ENCODE results near the gene LHX4. TPM values are rescaled to one million over a fixed set of nuclear protein-coding genes. Genes with fewer than 3 reads are reported as not detected.

LHX4 gene
- total and polyA plus RNA-seq, 2 of the 8 experiments (the other 6 are each of a cell fraction or from before 2014, with no cell fraction given), result 0.85 to 4.9 TPM

GRCh38 chr1:180257028-180257386 is 26.9 kb downstream of the LHX4 start:
- no peak for TF ChIP-seq SP1 (IDR thresholded peaks at IDR 0.05; ENCODE audit: low read depth, low read length)
- TF ChIP-seq JUN (IDR thresholded peaks at IDR 0.05; ENCODE audit: low read depth, low read length), result no peak
- no peak for TF ChIP-seq GTF2F1 (IDR thresholded peaks at IDR 0.05; ENCODE audit: borderline replicate concordance, low read depth, low read length)
- no peak for TF ChIP-seq TEAD4 (IDR thresholded peaks at IDR 0.05; ENCODE audit: low read depth, low read length)
- TF ChIP-seq NRF1 (IDR thresholded peaks at IDR 0.05; ENCODE audit: low read depth, low read length), result no peak
- no peak for TF ChIP-seq TAF1 (IDR thresholded peaks at IDR 0.05; ENCODE audit: low read depth, low read length)
- TF ChIP-seq CEBPB (IDR thresholded peaks at IDR 0.05; ENCODE audit: low read depth, low read length), result no peak
- 78% methylated on average over 5 of the region's 5 CpGs; no CpG with 5 or more reads in 1 of the 2 experiments for WGBS, 2 experiments (ENCODE audit: extremely low coverage in 1 of 2, insufficient coverage in 1 of 2, insufficient read length in 1 of 2, insufficient replicate concordance in 2 of 2, low coverage in 1 of 2, low lambda C conversion rate in 2 of 2, missing lambda C conversion rate in 1 of 2)
- FAIRE-seq, result no peak

More at GRCh38 chr1:180257028-180257386, 26.9 kb downstream of the LHX4 start:
- Histone ChIP-seq H2AK5ac (ENCODE audit: low read depth, low read length) (no peak overlapping the region), H2BK12ac (ENCODE audit: low read depth, low read length) (no peak overlapping the region), H3K4me3 (ENCODE audit: extremely low read depth in 1 of 4, insufficient read depth in 2 of 4, low read depth in 3 of 4, low read length in 4 of 4) (no peak overlapping the region), H2BK5ac (ENCODE audit: low read depth, low read length) (no peak overlapping the region), H3K4me2 (ENCODE audit: insufficient read depth in 1 of 2, low read depth in 2 of 2, low read length in 2 of 2) (no peak overlapping the region), H2BK120ac (replicated peaks; ENCODE audit: low read depth, low read length) (no peak overlapping the region), H2BK15ac (ENCODE audit: low read length) (no peak overlapping the region), H3K9me3 (ENCODE audit: insufficient read depth in 2 of 2, low read depth in 1 of 2, low read length in 1 of 2) (no peaks in the 10 kb centered on the region), H3K23me2 (ENCODE audit: low read depth, low read length) (0 out of 2 replicates have a peak, but pooled peaks cover 1% of the 10 kb centered on the region), H4K5ac (ENCODE audit: insufficient read length, low read depth, low read length) (no peak overlapping the region), H3K56ac (replicated peaks; ENCODE audit: insufficient read length, low read depth, low read length) (no peak overlapping the region), H3K27ac (ENCODE audit: low read depth, low read length) (no peak overlapping the region), H2BK20ac (ENCODE audit: low read length) (no peak overlapping the region), H4K8ac (ENCODE audit: extremely low read depth, insufficient read depth, low read length) (no peak overlapping the region), H3K36me3 (ENCODE audit: control insufficient read depth in 2 of 4, insufficient read depth in 4 of 4, low read length in 3 of 4) (no peaks in the 10 kb centered on the region), H4K20me1 (replicated peaks in 1 of 2; ENCODE audit: control insufficient read depth in 1 of 2, insufficient read depth in 2 of 2, low read length in 2 of 2) (no peaks in the 10 kb centered on the region), H3K27me3 (replicated peaks in 1 of 4; ENCODE audit: control insufficient read depth in 3 of 4, extremely low read depth in 1 of 4, insufficient read depth in 3 of 4, low read length in 3 of 4) (no peaks in the 10 kb centered on the region; a peak in 1 of 7 replicates), H3K23ac (ENCODE audit: insufficient read length) (no peak overlapping the region), H3K79me1 (ENCODE audit: low read depth, low read length) (no peaks in the 10 kb centered on the region), H3K9ac (replicated peaks in 1 of 4; ENCODE audit: extremely low read depth in 1 of 4, low read depth in 3 of 4, low read length in 3 of 4) (no peak overlapping the region), H3K14ac (ENCODE audit: insufficient read length) (no peak overlapping the region), H2AFZ (ENCODE audit: low read length) (no peak overlapping the region), H4K91ac (replicated peaks; ENCODE audit: insufficient read length, low read length) (no peak overlapping the region), H3K4ac (replicated peaks; ENCODE audit: insufficient read length, low read depth, low read length) (no peak overlapping the region), H3K4me1 (replicated peaks in 1 of 4; ENCODE audit: control insufficient read depth in 3 of 4, insufficient read depth in 4 of 4, low read length in 3 of 4) (peaks cover 0 to 18% (median 10%) of the 10 kb centered on the region in 4 experiments; a peak in 6 of 7 replicates), H3K79me2 (ENCODE audit: control insufficient read depth in 1 of 2, insufficient read depth in 2 of 2, low read length in 2 of 2) (no peaks in the 10 kb centered on the region), H3K18ac (ENCODE audit: extremely low read depth, low read length) (no peak overlapping the region)
- ChIA-PET POLR2A (ENCODE audit: partially characterized antibody) (interaction anchor here (1.5 to 2.0 kb wide), 2 partner anchors 11 to 26 kb away, joined by 4 to 7 read pairs; no protein-coding TSS in a partner anchor), CTCF (ENCODE audit: partially characterized antibody) (interaction anchor here (0.7 to 17.1 kb wide), 7 partner anchors 12 to 231 kb away, joined by 3 to 244 read pairs (median 3); no protein-coding TSS in a partner anchor)
- DNase-seq (ENCODE audit: low read depth in 1 of 2, low spot score in 2 of 2), result no peak

Measured in H1 (cell line).